Measurements from ENCODE around the gene ISG20L2.

- TF ChIP-seq POLR2AphosphoS5 (IDR thresholded peaks at IDR 0.05) (no peak), POLR2A (IDR thresholded peaks at IDR 0.05) (no peak)
- TF ChIP-seq, protein P1, sequence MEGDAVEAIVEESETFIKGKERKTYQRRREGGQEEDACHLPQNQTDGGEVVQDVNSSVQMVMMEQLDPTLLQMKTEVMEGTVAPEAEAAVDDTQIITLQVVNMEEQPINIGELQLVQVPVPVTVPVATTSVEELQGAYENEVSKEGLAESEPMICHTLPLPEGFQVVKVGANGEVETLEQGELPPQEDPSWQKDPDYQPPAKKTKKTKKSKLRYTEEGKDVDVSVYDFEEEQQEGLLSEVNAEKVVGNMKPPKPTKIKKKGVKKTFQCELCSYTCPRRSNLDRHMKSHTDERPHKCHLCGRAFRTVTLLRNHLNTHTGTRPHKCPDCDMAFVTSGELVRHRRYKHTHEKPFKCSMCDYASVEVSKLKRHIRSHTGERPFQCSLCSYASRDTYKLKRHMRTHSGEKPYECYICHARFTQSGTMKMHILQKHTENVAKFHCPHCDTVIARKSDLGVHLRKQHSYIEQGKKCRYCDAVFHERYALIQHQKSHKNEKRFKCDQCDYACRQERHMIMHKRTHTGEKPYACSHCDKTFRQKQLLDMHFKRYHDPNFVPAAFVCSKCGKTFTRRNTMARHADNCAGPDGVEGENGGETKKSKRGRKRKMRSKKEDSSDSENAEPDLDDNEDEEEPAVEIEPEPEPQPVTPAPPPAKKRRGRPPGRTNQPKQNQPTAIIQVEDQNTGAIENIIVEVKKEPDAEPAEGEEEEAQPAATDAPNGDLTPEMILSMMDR (IDR thresholded peaks at IDR 0.05) = no peak
These were observed 17.8 kb upstream of the ISG20L2 start for GRCh38 chr1:156746406-156746727.

Data from prostate gland (tissue), 2 donors.